Fibroblast of villous mesenchyme (primary cell): ENCODE data around the gene ZNF212. TPM values are rescaled to one million over a fixed set of nuclear protein-coding genes. Genes with fewer than 3 reads are reported as not detected.

ENCODE experiments used
- DNase-seq: peaks from one replicate; pipeline ENCODE4 v3.0.0-alpha.2; 2010; ENCODE audit warnings: low read depth
- H3K4me3 ChIP-seq: 2 replicates; pipeline ENCODE4 v1.5.1; 2011; ENCODE audit warnings: low read depth, mild to moderate bottlenecking, low read length
- total RNA-seq: library from RNA; depleted of rRNA; stranded (reverse); fragments of >200 nt; gene quantifications from 2 replicates; pipeline ENCODE4 v1.2.3, GENCODE V29; 2012
- TF ChIP-seq, protein P1 (sequence below): IDR thresholded peaks from 2 replicates; pipeline ENCODE4 v1.5.1; 2012; ENCODE audit warnings: low read depth, mild to moderate bottlenecking, low read length; ENCODE audit not compliant: insufficient read depth

The ZNF212 gene
- total RNA-seq, 1 donor = 6.5 TPM

DNA sequence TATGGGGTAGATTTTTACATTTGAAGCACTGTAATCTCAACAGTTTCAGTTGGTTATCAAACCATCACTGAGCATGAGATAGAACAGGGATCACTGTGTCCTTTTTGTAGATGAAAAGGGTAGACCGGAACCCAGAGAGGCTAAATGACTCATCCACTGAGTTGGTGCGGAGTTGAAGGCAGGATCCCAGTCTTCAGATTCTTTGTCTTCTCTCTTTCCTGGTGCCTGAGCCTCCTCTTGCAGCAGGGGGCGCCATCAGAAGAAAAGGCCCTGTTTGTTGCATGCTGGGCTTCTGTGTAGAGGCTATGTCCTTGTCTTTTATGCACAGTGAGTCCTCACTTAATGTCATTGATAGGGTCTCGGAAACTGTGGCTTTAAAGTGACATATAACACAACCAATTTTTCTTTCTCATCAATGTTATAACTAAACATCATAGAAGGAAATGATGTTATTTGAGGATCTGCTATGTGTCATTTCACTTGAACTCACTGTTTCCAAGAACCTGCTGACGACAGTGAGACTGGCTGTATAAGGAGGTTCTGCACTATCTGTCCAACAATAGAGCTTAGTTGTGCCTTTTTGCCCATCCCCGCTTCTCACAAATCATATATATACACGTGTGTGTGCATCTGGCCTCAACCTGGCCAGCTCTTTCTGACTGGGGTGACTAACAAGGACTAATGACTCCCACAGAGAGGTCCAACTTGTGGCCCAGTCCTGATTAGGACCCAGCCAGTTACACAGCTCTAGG is 29.8 kb upstream of the ZNF212 start:
- DNase-seq = peak; percentile 43
- no peak overlapping the region for H3K4me3 ChIP-seq
- TF ChIP-seq, protein P1, sequence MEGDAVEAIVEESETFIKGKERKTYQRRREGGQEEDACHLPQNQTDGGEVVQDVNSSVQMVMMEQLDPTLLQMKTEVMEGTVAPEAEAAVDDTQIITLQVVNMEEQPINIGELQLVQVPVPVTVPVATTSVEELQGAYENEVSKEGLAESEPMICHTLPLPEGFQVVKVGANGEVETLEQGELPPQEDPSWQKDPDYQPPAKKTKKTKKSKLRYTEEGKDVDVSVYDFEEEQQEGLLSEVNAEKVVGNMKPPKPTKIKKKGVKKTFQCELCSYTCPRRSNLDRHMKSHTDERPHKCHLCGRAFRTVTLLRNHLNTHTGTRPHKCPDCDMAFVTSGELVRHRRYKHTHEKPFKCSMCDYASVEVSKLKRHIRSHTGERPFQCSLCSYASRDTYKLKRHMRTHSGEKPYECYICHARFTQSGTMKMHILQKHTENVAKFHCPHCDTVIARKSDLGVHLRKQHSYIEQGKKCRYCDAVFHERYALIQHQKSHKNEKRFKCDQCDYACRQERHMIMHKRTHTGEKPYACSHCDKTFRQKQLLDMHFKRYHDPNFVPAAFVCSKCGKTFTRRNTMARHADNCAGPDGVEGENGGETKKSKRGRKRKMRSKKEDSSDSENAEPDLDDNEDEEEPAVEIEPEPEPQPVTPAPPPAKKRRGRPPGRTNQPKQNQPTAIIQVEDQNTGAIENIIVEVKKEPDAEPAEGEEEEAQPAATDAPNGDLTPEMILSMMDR = peak; percentile 67

GRCh38 chr7:149210551-149210950 is 28.9 kb upstream of the ZNF212 start:
- H3K4me3 ChIP-seq = no peak overlapping the region
- no peak for DNase-seq
- TF ChIP-seq, protein P1 = no peak

GRCh38 chr7:149214020-149214720 is 25.3 kb upstream of the ZNF212 start:
- DNase-seq = no peak
- TF ChIP-seq, protein P1 = no peak
- H3K4me3 ChIP-seq = no peak overlapping the region

DNA sequence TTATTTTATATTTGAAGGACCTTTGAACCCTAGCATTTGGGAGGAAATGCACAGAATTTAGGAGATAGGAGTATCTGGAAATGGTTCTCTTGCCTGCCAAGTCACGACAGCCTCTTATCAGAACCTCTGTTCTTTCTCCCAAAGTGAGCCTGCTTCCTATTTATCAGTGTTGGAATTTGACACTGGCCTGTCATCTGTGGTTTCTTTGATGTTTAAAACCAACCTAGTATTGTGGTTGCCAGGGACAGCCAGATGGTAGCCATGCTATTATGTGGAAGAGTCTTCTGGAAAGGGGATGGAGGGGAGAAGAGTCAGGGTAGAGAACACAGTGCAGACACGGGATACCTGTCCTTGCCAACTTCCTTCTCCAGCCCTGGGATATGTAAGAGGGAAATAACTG is 23.0 kb upstream of the ZNF212 start:
- no peak overlapping the region for H3K4me3 ChIP-seq
- TF ChIP-seq, protein P1 = no peak
- no peak for DNase-seq

- TF ChIP-seq, protein P1 = no peak
- no peak for DNase-seq
- no peak overlapping the region for H3K4me3 ChIP-seq
These were observed 21.9 kb upstream of the ZNF212 start for GRCh38 chr7:149217570-149217969.

GRCh38 chr7:149218469-149219420 is 20.7 kb upstream of the ZNF212 start:
- TF ChIP-seq, protein P1 = no peak
- no peak for DNase-seq
- H3K4me3 ChIP-seq = no peak overlapping the region
